ENCODE measurements around the gene RAPGEF2.

- no peak for TF ChIP-seq CTCF (IDR thresholded peaks at IDR 0.05)
- TF ChIP-seq POLR2A (IDR thresholded peaks at IDR 0.05), result no peak
Measured at GRCh38 chr4:159219862-159220261, 117.0 kb downstream of the RAPGEF2 start.
